HL-60 (cell line): ENCODE results near the gene RYR2.

Source experiments
- DNase-seq, 2 experiments: peaks; one replicate each; pipeline ENCODE4 v3.0.0-alpha.2; 2010 to 2020; ENCODE audit warnings: low read depth in 1 of 2, low spot score in 1 of 2
- H3K27ac ChIP-seq: fragments of 250-450 bp; sonication (Bioruptor Pico); replicated peaks from 2 replicates; pipeline ENCODE4 v1.5.1; 2020; ENCODE audit warnings: mild to moderate bottlenecking, moderate library complexity
- H3K27me3 ChIP-seq: fragments of 250-450 bp; sonication (Bioruptor Pico); 2 replicates; pipeline ENCODE4 v1.5.1; 2021; ENCODE audit warnings: mild to moderate bottlenecking, moderate library complexity; ENCODE audit not compliant: insufficient read depth, poor library complexity, severe bottlenecking
- H3K4me3 ChIP-seq: replicated peaks from 2 replicates; pipeline ENCODE4 v1.5.1; 2011; ENCODE audit warnings: mild to moderate bottlenecking, control low read depth, low read length; ENCODE audit not compliant: insufficient read depth
- GABPA ChIP-seq: IDR thresholded peaks from 2 replicates; pipeline ENCODE4 v1.6.1; 2012; ENCODE audit warnings: low read depth
- POLR2AphosphoS5 ChIP-seq: IDR thresholded peaks from 2 replicates; pipeline ENCODE4 v1.6.1; 2012; ENCODE audit warnings: low read depth
- SPI1 ChIP-seq: IDR thresholded peaks from 2 replicates; pipeline ENCODE4 v1.6.1; 2012; ENCODE audit warnings: low read depth, mild to moderate bottlenecking, borderline replicate concordance
- TF ChIP-seq, protein P1 (sequence below): IDR thresholded peaks from one replicate; pipeline ENCODE4 v1.5.1; 2011; ENCODE audit warnings: low read length, control low read depth, inconsistent platforms; ENCODE audit not compliant: insufficient read depth
- TF ChIP-seq, protein P2 (sequence below): IDR thresholded peaks from 2 replicates; pipeline ENCODE4 v1.6.1; 2012; ENCODE audit warnings: low read depth; ENCODE audit not compliant: insufficient replicate concordance

The RYR2 gene

DNA sequence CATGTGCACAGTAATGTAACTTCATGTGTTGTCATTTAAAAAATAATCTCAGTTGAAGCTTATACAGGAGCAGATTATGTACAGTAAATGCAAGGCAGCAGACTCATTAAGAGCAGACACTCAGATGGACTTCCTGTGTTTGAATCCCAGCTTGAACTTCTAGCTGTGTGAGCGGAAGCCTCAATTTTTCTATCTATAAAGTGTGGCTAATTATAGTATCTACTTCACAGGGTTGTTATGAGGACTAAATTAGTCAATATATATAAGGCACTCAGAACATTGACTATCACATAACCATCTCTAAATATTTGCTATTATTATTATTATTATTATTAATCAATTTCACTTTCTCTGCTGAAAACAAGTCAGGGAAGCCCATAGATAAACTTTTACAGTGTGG lies 707.1 kb downstream of the RYR2 start:
- Histone ChIP-seq H3K4me3 (no peak overlapping the region), H3K27ac (no peak overlapping the region), H3K27me3 (no peaks in the 10 kb centered on the region)
- TF ChIP-seq, protein P1, sequence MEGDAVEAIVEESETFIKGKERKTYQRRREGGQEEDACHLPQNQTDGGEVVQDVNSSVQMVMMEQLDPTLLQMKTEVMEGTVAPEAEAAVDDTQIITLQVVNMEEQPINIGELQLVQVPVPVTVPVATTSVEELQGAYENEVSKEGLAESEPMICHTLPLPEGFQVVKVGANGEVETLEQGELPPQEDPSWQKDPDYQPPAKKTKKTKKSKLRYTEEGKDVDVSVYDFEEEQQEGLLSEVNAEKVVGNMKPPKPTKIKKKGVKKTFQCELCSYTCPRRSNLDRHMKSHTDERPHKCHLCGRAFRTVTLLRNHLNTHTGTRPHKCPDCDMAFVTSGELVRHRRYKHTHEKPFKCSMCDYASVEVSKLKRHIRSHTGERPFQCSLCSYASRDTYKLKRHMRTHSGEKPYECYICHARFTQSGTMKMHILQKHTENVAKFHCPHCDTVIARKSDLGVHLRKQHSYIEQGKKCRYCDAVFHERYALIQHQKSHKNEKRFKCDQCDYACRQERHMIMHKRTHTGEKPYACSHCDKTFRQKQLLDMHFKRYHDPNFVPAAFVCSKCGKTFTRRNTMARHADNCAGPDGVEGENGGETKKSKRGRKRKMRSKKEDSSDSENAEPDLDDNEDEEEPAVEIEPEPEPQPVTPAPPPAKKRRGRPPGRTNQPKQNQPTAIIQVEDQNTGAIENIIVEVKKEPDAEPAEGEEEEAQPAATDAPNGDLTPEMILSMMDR, result no peak
- TF ChIP-seq GABPA (no peak), POLR2AphosphoS5 (no peak), SPI1 (no peak)
- TF ChIP-seq, protein P2, sequence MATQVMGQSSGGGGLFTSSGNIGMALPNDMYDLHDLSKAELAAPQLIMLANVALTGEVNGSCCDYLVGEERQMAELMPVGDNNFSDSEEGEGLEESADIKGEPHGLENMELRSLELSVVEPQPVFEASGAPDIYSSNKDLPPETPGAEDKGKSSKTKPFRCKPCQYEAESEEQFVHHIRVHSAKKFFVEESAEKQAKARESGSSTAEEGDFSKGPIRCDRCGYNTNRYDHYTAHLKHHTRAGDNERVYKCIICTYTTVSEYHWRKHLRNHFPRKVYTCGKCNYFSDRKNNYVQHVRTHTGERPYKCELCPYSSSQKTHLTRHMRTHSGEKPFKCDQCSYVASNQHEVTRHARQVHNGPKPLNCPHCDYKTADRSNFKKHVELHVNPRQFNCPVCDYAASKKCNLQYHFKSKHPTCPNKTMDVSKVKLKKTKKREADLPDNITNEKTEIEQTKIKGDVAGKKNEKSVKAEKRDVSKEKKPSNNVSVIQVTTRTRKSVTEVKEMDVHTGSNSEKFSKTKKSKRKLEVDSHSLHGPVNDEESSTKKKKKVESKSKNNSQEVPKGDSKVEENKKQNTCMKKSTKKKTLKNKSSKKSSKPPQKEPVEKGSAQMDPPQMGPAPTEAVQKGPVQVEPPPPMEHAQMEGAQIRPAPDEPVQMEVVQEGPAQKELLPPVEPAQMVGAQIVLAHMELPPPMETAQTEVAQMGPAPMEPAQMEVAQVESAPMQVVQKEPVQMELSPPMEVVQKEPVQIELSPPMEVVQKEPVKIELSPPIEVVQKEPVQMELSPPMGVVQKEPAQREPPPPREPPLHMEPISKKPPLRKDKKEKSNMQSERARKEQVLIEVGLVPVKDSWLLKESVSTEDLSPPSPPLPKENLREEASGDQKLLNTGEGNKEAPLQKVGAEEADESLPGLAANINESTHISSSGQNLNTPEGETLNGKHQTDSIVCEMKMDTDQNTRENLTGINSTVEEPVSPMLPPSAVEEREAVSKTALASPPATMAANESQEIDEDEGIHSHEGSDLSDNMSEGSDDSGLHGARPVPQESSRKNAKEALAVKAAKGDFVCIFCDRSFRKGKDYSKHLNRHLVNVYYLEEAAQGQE, result no peak
- no peak for DNase-seq

DNA sequence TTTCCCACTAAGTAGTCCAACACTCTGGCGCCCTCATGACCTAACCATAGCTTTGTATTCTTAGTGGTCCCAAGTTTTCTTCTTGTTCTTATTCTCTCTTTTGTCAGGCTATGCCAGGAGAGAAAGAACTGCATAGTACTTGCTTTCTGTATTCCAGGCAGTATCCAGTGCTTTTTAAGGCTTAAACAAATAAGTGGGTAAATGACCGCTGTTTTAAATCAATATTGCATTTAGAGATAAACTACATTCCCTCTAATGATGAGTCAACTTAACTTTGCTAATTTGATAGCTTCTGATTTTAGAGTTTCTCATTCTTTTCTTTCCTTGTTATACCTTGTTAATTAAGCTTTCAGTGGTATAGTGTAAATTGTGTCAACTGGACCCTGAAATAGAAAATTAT lies 709.1 kb downstream of the RYR2 start:
- TF ChIP-seq GABPA (no peak), POLR2AphosphoS5 (no peak), SPI1 (no peak)
- TF ChIP-seq, protein P2, result no peak
- TF ChIP-seq, protein P1, result no peak
- no peak for DNase-seq
- no peak overlapping the region for H3K27ac ChIP-seq
- no peak overlapping the region for H3K4me3 ChIP-seq
- H3K27me3 ChIP-seq, result no peaks in the 10 kb centered on the region

DNA sequence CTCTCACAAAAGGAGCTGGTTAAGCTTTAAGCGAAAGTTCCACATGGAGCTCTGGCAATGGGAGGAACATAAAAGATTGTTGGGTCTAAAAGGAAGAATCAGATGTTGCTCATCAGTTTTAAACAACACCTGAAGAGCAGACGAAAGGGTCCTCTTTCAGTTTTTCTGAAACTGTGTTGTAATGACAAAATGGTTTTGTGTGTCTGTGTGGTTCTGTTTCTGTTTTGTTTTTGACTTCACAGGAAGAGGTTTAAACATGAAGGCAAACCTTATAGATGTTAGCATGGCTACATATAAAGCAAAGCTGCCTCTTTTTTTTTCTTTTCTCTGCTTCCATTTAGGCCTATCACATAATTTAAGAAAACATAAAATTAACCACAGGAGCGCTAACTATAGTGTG lies 712.6 kb downstream of the RYR2 start:
- Histone ChIP-seq H3K27me3 (no peaks in the 10 kb centered on the region), H3K4me3 (no peak overlapping the region), H3K27ac (no peak overlapping the region)
- TF ChIP-seq GABPA (no peak), POLR2AphosphoS5 (no peak)
- no peak for DNase-seq

DNA sequence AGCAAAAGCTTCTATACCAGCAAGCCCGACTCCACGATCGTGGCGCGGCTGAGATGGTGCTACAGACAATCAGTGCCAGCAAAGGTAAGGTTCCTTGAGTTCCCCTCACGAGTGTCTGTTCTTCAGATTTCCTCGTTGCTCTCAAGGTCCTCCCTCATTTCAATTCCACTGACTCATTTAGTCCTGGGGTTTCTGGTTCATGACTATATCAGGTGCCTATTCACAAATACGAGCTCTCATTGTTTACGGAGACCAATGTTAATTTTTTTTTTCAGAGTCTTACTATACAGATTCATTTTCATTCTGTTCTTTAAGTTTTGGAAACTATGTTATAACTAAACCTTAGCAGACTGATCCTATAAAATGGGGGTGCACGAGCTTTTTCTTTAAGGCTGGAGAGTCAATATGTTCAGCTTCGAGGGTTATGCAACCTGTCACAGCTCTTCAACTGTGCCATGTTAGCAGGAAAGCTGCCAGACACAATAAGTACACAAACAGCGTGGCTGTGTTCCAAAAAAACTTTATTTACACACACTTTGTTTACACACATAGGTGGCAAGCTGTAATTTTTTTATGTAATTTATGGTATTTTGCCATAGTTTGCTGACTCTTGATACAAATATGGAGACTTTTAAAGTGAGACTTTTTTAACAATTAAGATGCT lies 714.5 kb downstream of the RYR2 start:
- H3K27me3 ChIP-seq, result no peaks in the 10 kb centered on the region
- TF ChIP-seq GABPA (no peak), SPI1 (no peak), POLR2AphosphoS5 (no peak)
- TF ChIP-seq, protein P1, result no peak
- TF ChIP-seq, protein P2, result no peak
- no peak for DNase-seq
- no peak overlapping the region for H3K4me3 ChIP-seq
- H3K27ac ChIP-seq, result no peak overlapping the region
